Thyroid gland (tissue), 4 donors: ENCODE data around the gene RANBP17.

Experiments used
- CTCF ChIP-seq, 6 experiments: fragments of 200-600 bp in 3 of 6; fragments of 450-650 bp in 3 of 6; sonication (generic) in 3 of 6; IDR thresholded peaks; one replicate each; pipeline ENCODE4 v1.5.1; 2016 to 2019; ENCODE audit warnings: antibody characterized with exemption in 6 of 6, mild to moderate bottlenecking in 2 of 6, inconsistent platforms in 1 of 6, moderate library complexity in 1 of 6
- POLR2A ChIP-seq, 2 donors: fragments of 450-650 bp; IDR thresholded peaks; one replicate each; pipeline ENCODE4 v1.6.1; 2017; ENCODE audit warnings: antibody characterized with exemption in 2 of 2, mild to moderate bottlenecking in 2 of 2, moderate library complexity in 1 of 2

GRCh38 chr5:171010816-171011215 lies 149.0 kb downstream of the RANBP17 start:
- TF ChIP-seq POLR2A (IDR thresholded peaks at IDR 0.05) (no peak), CTCF (IDR thresholded peaks at IDR 0.05) (no peak)
